ENCODE results near the gene IPO9.

Gene IPO9

DNA sequence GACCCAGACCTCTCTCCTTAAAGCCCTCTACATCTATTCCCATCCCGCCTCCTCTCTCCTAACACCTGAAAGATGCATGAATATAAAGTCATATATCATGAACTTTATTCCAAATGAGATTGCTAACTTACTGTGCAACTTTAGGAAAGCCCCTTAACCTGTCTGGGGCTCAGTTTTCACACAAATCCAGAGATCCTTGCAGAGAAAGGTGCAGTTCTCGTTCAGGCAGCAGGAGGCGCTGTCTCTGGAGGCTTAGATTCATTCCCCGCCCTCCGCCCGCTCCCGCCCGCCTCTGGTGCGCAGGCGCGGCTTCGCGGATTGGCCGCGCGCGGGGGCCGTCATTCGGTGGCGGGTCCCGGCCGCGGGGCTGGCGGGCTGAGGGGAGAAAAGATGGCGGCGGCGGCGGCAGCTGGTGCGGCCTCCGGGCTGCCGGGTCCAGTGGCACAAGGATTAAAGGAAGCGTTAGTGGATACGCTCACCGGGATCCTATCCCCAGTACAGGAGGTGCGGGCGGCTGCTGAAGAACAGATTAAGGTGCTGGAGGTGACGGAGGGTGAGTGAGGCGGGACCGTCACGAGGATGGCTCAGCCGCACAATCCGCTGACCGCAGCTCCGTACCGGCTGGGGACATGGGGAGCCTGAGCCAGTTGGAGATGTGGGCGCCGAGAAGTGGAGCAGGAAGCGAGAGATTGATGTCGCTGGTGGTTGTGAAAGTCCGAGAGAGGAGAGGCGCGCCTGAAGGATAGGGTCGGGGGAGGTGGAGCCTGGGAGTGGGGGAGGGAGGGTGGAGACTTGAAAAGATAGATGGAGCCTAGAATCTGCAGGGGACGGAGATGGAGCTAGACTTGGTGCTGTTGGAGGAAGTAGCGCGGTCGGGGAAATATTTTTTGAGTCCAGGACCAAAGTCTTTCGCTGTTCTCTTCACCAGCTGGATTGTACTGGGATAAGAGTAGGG lies at the start of gene IPO9:
Gene IPO9, plus strand, starts transcription at position 338 of the 955 bp plus-strand sequence. Its CDS starts 53 bp downstream, at position 391.
- peak; percentile 78 to 83 for DNase-seq

DNA sequence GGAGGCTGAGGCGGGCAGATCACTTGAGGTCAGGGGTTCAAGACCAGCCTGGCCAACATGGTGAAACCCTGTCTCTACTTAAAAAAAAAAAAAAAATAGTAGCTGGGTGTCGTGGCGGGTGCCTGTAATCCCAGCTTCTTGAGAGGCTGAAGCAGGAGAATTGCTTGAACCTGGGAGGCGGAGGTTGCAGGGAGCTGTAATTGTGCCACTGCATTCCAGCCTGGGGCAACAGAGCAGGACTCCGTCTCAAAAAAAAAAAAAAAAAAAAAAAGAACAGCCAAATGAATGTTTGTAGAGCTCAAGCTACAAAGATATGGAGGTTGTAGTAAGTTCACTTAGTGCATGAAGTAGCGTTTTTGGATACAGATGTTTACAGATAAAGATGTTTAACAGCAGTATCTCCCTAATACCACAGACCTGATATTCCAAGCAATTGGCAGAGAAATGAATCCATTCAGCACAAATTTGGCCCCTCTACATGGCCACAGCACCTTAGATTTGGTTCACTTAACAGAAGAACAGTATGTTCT lies 49.5 kb upstream of the IPO9 start:
- no peak for DNase-seq

DNA sequence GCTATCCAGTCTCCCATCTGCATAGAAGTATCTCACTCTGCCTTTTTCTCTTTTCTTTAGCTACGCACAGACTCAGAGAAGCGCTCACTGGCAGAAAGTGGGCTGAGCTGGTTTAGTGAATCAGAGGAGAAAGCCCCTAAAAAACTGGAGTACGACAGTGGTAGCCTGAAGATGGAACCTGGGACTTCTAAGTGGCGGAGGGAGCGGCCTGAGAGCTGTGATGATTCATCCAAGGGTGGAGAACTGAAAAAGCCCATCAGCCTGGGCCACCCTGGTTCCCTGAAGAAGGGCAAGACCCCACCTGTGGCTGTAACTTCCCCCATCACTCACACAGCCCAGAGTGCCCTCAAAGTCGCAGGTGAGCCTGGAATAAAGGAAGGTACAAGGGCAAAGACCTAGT lies 48.0 kb upstream of the IPO9 start:
- DNase-seq: no peak

DNA sequence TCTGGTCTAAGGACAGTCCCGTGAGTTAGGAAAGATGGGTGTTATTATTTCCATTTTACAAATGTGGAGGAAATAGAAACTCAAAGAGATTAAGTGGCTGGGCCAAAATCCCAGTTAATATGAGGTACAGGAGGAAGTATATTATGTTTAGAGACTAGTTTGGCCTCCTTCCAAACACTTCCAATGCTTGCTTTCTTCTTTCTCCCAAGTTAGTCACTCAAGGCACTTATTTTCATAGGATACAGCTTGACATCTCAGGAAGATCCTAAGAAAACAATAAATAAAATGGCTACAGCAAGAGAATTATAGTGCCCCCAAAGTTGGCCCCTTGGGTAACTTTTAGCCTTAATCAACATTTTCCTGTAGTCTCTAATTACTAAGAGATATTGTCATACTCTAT lies 47.5 kb upstream of the IPO9 start:
- DNase-seq: no peak

DNA sequence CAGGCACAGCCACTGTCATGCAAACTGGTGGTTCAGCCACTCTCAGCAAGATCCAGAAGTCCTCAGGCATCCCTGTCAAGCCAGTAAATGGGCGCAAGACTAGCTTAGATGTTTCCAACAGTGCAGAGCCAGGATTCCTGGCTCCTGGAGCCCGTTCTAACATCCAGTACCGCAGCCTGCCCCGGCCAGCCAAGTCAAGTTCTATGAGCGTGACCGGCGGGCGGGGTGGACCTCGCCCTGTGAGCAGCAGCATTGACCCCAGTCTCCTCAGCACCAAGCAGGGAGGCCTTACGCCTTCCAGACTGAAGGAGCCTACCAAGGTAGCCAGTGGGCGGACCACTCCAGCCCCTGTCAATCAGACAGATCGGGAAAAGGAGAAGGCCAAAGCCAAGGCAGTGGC lies 46.6 kb upstream of the IPO9 start:
- DNase-seq: no peak

DNA sequence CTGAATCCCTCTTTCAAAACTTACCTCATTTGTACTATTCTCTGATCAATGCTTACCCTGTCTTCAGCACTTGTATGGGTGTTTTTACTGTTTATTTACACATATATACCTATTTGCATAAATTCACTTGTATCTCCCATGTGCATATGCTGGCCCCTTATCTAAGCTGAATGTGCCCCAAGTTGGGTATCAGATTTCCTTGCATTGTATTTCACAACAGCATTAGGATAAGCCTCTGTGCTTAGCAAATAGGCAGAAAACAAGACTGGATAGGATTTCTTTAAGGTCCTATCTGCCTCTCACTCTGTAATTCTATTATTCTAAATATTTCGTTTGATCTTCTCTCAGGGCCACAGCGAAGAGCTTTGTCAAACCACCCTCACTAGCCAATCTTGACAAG lies 45.9 kb upstream of the IPO9 start:
- DNase-seq: no peak

DNA sequence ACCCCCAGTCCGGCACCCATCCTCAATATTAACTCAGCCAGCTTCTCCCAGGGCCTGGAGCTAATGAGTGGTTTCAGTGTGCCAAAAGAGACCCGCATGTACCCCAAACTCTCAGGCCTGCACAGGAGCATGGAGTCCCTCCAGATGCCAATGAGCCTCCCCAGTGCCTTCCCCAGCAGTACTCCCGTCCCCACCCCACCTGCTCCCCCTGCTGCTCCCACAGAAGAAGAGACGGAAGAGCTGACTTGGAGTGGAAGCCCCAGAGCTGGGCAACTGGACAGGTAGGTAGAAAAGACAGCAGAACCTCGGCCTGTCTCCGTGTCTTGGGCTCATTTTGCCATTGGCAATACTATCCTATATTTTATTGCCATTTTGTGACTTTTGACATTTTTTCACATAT lies 45.4 kb upstream of the IPO9 start:
- DNase-seq: no peak

DNA sequence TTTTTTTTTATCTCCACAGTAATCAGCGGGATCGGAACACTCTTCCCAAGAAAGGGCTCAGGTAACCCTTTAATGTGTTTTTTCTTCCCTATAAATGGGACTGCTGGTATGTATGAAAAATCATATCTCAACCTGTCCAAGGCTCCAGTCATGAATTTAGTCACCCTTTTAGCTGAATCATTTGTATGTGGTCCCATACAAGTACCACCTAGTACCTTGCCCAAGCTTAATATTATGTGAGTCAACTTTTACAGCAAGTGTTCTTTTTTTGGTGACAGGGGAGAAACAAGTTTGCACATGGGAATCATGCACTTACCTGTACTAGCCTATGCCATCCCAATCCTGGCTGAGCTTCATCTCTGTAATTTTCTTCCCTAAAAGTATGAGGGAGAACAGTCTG lies 43.7 kb upstream of the IPO9 start:
- no peak for DNase-seq

DNA sequence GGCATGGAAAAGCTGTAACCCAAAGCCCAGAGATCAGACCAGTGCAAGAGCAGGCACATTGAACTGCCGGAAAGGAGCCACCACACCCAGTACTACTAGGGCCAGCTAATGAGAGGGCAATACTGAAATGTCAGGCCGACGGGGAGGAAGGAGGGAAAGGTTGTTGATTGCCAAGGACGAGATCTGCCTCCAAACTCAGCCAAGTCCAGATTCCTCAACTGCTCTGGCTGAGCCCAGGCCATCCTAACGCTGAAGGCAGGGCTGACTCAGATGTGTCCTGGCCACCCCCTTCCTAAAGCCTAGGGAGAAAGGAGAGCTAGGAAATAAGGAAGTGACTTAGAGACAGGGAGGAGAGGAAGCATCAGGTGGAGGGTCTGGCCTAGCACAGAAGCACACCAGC lies 42.1 kb upstream of the IPO9 start:
- DNase-seq: no peak

DNA sequence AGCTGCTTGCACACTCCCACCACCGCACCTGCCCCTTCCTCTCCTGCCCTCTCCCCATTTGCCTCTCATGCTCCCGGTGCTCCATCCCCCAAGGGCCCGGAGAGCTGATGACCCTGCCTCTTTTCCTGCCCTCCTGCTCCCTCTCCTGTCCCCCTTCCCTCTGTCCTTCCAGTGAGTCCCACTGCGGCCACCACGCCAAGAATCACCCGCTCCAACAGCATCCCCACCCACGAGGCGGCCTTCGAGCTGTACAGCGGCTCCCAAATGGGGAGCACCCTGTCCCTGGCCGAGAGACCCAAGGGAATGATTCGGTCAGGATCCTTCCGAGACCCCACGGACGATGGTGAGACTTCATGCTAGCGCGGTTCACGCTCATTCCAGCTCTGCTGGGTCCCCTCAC lies 40.7 kb upstream of the IPO9 start:
- DNase-seq: no peak

DNA sequence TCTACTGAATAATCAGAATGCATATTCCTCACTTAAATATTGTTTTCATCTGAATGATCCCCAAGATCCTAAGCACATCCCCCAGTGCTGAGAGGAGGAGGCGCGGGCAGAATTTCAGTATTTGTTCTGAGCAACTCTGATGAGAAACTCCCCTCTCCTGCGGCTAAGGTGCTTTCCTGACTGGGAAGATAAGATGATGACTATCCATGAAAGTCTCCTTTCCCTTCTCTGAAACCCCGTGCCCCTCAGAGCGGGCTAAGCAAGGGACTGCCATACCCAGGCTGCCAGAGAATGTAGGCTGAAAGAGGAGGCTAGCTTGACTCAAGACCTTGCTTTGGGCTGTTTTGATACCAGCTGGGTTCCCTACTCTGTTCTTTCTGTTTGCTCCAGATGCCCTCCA lies 39.7 kb upstream of the IPO9 start:
- no peak for DNase-seq

DNA sequence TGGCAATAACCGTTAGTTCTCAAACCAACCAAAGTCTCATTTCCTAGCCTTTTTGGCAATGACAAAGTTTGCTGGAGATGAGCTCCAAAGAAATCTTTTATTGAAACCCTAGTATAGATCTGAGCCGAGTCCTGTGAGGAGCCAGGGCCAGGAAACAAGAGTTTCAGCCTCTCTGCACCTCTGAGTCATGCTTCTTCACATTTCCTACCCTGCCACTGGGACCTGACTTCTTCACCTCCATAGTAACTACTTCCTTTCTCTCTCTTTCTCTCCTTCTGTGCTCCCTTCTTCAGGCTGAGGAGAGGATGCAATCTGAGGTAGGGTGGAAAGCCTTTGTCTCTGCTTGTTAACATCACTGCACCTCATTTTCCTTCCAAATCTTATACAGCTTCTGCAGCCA lies 38.7 kb upstream of the IPO9 start:
- DNase-seq: no peak

DNA sequence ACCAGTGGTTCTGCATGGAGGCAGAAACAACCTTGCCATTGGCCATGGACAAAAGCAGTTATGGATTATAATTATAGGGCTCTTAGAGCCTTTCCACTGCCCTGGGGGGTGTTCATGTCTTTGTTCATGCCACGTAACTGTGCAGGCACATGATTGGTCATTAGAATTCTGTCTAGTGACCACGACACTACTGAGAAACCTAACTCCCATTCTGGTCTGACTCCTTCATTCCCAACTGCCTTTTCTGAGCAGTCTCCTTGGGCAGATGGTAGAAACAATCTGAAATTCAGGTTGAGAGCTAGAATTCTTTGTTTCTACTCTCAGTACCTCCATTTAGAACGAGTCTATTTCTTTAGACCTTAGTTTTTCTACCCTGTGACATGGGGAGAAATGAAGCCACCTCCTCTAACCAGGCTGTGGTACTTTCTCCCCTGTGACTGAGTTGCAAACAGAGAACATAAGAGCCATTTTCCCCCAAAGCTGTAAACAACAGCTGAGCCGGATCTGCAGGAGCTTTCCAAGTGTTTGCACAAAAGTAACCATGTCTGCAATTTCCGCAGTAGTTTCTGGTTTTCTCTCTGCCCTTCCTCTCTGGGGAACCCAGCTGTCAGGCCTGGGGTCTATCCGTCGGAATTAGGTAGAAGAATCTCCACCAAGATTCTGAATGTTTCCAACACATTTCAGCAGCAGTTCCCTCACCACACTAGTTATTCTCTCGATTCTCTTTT lies 37.7 kb upstream of the IPO9 start:
- no peak for DNase-seq

DNA sequence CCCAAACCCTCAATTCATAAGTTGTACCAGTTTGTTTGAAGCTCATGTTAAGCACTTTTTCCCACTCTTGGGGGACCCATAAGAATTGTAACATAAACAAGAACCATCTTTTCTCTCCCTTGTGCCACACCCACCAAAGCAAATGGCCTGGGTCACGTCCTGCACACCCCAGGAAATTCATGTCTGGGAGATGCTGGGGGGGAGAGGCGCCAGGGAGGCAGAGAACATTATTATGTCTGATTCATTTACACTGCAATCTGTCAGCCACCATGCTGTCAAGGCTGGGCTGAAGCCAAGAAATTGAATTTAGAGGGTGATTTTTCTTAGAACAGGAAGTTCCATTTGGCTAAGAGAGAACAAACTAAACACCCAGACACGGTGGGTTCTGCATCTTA lies 37.2 kb upstream of the IPO9 start:
- DNase-seq: no peak

DNA sequence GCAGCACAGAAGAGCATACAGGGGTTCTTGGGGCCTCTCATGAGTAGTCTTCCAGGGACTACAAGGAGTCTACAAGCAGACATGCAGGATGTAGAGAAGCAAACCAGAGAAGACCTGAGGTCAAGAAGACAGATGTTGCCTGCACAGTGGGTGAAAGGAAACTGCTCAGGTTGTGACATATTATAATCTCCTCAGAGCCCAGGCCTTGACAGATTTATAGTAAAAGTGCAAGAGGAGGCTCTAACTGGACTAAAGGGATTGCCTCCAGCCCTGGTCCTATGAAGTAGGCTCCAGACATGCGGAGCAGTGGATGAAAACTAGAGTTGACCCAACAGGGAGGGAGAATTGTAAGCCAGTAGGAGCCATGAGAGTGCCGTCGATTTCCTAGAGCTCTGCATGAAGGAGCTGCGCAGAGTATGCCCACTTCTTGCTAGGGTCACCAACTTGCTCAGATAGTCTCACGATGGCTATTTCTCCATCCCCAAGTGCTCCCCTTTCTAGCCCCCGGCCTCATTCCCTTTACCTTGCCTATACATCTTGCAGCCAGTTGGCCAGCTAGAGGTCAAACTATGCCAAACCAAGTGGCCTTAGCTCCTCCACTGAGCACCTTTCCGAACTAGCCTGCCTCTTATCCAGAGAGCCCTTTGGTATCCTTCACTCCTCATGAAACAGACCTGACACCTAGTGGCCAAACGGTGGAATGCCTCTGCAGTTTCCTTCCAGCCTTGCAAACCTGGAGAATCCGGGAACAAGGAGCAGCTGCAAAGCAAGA lies 36.2 kb upstream of the IPO9 start:
- DNase-seq: peak; percentile 58 to 66

DNA sequence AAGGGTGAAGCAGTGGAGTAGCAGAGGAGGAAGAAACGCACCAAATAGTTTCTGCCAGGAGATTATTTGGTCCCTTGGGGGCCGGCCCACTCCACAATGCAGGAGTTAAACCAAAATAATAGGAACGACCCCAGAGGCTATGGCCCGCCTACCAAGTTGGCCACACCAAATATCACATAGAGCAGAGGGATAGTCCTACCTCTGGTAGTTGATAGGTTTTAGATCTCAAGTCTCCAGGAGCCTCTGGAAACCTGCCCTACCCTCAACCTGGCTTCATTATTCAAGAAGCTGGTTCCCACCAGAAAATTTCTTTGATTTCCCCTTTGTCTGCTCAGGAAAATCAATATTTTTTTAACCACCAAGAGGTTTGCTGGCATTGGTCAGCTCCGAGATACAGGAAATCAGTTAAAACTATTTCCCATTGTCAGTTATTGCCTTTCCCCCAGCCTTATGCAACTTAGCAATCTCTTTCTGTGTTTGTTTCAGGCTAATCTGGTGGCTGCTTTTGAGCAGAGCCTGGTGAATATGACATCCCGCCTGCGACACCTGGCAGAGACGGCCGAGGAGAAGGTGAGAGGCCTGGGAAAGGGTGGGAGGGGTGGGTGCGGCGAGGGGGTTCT lies 35.5 kb upstream of the IPO9 start:
- DNase-seq: no peak

DNA sequence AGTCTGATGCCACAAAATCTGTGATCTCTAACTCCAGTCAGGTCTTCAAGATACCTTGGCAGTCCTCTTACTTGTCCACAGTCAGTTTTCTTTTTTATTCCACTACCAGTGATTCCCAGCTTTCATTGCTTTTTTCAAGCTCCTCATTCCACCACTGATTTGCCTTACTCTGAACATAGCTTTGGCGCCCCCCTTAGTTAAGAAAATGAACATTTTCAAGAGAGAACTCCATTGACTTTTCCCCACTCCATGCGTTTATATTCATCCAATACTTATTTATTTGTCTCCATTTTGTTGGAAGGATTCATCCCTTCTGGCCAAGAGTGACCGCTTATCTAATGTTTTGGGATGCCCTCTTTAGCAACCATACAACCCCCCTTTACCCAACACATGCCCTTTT lies 33.9 kb upstream of the IPO9 start:
- peak in 1 of 2 experiments; percentile 19 for DNase-seq

DNA sequence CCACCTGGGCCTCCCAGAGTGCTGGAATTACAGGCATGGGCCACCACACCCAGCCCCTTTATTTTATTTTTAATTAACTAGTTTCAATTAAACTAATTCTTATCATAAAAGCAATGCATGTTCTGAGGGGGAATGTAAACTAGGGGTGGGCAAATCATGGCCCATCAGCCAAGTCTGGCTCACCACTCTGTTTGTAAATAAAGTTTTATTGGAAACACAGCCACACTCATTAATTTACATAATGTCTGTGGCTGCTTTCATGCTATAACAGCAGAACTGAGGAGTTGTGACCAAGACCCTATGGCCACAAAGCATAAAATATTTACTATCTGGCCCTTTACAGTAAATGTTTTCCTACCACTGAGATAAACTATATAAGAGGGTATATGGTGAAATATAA lies 28.7 kb upstream of the IPO9 start:
- no peak for DNase-seq

DNA sequence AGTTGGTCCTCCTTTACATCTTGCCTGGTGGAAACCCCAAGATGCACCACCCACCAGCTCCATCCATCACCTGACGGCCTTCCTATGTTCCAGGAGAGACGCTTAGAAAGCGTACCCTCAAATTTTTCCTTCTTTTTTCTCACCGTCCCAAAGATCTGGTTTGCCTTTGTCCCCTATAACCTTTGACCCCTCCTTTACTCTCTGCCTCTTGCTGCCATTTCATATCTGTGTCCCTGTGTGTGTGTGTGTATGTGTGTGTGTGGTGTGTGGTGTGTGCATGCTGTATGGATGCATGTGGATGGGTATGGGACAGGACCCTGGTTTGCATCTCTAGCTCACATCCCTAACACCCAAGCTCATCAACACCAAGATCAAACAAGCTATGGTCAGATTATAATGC lies 22.2 kb upstream of the IPO9 start:
- no peak for DNase-seq

DNA sequence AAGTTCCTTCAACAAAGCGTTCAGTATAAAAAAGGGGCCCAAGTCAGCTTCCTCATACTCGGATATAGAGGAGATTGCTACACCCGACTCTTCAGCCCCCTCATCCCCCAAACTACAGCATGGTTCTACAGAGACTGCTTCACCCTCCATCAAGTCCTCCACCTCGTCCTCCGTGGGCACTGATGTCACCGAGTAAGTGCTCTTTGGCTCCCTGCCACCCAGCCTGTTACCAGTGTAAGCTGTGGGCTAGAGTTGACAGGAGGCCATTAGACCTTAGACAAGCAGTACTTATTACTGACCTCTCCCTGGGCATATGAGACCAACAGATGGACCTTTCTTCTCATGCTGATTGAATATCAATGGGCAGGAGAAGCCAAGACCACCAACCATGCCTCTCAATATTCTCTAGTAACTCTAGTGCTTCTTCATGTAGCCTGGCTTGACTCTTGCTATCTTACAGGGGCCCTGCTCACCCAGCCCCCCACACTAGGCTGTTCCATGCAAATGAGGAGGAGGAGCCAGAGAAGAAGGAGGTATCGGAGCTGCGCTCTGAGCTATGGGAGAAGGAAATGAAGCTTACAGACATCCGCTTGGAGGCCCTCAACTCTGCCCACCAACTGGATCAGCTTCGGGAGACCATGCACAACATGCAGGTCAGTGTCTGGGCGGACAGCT lies 20.9 kb upstream of the IPO9 start:
- no peak for DNase-seq

DNA sequence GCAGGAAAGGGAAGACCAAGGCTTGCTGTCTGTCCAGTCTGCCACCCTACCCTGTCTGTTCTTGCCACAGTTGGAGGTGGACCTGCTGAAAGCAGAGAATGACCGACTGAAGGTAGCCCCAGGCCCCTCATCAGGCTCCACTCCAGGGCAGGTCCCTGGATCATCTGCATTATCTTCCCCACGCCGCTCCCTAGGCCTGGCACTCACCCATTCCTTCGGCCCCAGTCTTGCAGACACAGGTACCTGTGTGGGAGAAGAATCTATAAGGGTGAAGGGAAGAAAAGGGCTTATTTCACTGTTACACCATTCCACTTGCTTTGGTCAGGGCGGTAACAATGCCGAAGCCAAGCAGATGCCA lies 20.3 kb upstream of the IPO9 start:
- no peak for DNase-seq

DNA sequence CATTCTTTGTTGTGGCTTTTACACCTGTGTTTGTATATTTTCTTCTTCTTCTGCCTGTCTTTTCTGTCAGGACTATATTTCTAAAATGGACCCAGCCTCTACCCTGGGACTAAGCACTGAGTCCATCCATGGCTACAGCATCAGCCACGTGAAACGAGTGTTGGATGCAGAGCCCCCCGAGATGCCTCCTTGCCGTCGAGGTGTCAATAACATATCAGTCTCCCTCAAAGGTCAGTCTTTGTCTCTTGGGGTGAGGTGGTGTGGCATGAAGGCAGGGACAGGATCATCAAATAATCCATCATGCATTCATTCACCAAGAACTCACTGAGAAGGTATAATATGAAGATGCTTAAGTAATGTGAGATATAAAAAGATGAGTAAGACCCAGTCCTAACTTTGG lies 19.1 kb upstream of the IPO9 start:
- no peak for DNase-seq

Measured in AML-193 (cell line).